K562 (cell line): Measurements from ENCODE around the gene AIG1. TPM values are rescaled to one million over a fixed set of nuclear protein-coding genes. Genes with fewer than 3 reads are reported as not detected.
A peak's percentile ranks its signal among the peaks of the same experiment; 100 is the strongest.

ENCODE experiments used
- BCOR ChIP-seq: fragments of 450-650 bp; IDR thresholded peaks from 2 replicates; pipeline ENCODE4 v1.6.1; 2016
- CBX5 ChIP-seq: IDR thresholded peaks from 2 replicates; pipeline ENCODE4 v1.6.1; 2014; ENCODE audit warnings: low read depth, borderline replicate concordance
- GABPA ChIP-seq: fragments of 200-800 bp; sonication (Bioruptor generic); conservative IDR thresholded peaks from 2 replicates; pipeline ENCODE4 v1.6.1; 2016; ENCODE audit warnings: low read depth, missing genetic modification characterization, missing compliant biosample characterization
- polyA plus RNA-seq, 8 experiments: library from polyadenylated mRNA; depleted of rRNA in 4 of 8; stranded (reverse) in 5 of 8; unstranded in 3 of 8; fragments of >200 nt; fragmentation: Nextera tagmentation in 2 of 8; fragmentation: Illumina TruSeq in 1 of 8; extraction: Ambion mirVana in 2 of 8; extraction: Trizol in 1 of 8; gene quantifications; 2 replicates each; pipeline versions ENCODE4 v1.2.1 to v1.2.3, GENCODE V29; 2011 to 2014; ENCODE audit warnings: inconsistent platforms in 1 of 8, missing spikeins in 1 of 8
- total RNA-seq, 7 experiments: library from RNA; depleted of rRNA in 6 of 7; stranded (reverse); fragments of >200 nt in 6 of 7; fragmentation: Illumina TruSeq in 2 of 7; extraction: Trizol in 2 of 7; gene quantifications; 2 replicates each; pipeline versions ENCODE4 v1.2.1 to v1.2.3, GENCODE V29; 2011 to 2021; ENCODE audit warnings: low replicate concordance in 1 of 7
- TF ChIP-seq, protein P1 (sequence below), 2 experiments: fragments of 450-650 bp; formaldehyde crosslinking in 1 of 2; IDR thresholded peaks; 2 replicates each; pipeline versions ENCODE4 v1.4.0 to v1.6.1; 2014 to 2020; ENCODE audit warnings: mild to moderate bottlenecking in 2 of 2, borderline replicate concordance in 1 of 2, low read depth in 1 of 2
- TF ChIP-seq, protein P2 (sequence below), 2 experiments: fragments of 450-650 bp; IDR thresholded peaks; 2 replicates each; pipeline ENCODE4 v1.6.1; 2018; ENCODE audit warnings: mild to moderate bottlenecking in 2 of 2, low read depth in 1 of 2; ENCODE audit not compliant: partially characterized antibody in 2 of 2
- TF ChIP-seq, protein P3 (sequence below): sonication (generic); formaldehyde crosslinking; IDR thresholded peaks from 2 replicates; pipeline ENCODE4 v1.8.1; 2023; ENCODE audit warnings: missing genetic modification reagents, mild to moderate bottlenecking, borderline replicate concordance

The AIG1 gene
- total and polyA plus RNA-seq, 9 of the 15 experiments (the other 6 are each of a cell fraction or from before 2014, with no cell fraction given): 74.8 to 333 (median 127) TPM

DNA sequence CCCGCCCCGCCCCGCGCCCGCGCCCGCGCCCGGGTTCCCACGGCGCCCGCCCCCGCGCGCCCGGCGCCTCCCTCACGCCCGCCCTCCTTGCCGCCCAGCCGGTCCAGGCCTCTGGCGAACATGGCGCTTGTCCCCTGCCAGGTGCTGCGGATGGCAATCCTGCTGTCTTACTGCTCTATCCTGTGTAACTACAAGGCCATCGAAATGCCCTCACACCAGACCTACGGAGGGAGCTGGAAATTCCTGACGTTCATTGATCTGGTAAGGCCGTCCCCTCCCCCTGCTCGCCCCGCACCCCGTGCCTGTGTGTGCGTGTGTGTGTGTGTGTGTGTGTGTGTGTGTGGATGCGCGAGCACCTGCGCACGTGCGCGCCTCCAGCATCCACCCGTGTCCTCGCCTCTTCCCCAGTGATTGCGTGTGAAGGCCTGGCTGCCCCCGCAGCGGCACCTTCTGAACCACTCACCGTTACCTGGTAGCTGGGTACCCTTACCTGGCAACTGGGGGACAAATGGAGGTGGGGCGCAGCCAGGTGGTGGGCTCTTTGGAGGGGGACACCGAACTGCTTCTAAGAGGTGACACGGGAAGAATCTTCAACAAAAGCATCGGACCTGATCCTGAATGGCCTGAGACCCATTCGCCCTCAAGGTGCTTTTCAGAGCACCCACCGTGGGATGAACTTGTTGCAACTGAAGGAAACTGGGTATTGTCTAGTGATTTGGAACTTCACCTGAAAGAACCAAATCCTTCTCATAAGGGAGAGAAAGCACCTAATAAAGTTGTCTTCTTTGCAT lies at the start of gene AIG1 (continued):
- TF ChIP-seq, protein P1, sequence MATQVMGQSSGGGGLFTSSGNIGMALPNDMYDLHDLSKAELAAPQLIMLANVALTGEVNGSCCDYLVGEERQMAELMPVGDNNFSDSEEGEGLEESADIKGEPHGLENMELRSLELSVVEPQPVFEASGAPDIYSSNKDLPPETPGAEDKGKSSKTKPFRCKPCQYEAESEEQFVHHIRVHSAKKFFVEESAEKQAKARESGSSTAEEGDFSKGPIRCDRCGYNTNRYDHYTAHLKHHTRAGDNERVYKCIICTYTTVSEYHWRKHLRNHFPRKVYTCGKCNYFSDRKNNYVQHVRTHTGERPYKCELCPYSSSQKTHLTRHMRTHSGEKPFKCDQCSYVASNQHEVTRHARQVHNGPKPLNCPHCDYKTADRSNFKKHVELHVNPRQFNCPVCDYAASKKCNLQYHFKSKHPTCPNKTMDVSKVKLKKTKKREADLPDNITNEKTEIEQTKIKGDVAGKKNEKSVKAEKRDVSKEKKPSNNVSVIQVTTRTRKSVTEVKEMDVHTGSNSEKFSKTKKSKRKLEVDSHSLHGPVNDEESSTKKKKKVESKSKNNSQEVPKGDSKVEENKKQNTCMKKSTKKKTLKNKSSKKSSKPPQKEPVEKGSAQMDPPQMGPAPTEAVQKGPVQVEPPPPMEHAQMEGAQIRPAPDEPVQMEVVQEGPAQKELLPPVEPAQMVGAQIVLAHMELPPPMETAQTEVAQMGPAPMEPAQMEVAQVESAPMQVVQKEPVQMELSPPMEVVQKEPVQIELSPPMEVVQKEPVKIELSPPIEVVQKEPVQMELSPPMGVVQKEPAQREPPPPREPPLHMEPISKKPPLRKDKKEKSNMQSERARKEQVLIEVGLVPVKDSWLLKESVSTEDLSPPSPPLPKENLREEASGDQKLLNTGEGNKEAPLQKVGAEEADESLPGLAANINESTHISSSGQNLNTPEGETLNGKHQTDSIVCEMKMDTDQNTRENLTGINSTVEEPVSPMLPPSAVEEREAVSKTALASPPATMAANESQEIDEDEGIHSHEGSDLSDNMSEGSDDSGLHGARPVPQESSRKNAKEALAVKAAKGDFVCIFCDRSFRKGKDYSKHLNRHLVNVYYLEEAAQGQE (IDR thresholded peaks at IDR 0.05; ENCODE audit: borderline replicate concordance): no peak
- TF ChIP-seq, protein P1 (CRISPR knock-in tag; IDR thresholded peaks at IDR 0.05; ENCODE audit: low read depth): no peak
- TF ChIP-seq BCOR (peak; percentile 51; the same call in 1 of the 2 replicates), CBX5 (no peak), GABPA (tag) (peak; percentile 9; the same call in 1 of the 2 replicates)
- TF ChIP-seq, protein P2, sequence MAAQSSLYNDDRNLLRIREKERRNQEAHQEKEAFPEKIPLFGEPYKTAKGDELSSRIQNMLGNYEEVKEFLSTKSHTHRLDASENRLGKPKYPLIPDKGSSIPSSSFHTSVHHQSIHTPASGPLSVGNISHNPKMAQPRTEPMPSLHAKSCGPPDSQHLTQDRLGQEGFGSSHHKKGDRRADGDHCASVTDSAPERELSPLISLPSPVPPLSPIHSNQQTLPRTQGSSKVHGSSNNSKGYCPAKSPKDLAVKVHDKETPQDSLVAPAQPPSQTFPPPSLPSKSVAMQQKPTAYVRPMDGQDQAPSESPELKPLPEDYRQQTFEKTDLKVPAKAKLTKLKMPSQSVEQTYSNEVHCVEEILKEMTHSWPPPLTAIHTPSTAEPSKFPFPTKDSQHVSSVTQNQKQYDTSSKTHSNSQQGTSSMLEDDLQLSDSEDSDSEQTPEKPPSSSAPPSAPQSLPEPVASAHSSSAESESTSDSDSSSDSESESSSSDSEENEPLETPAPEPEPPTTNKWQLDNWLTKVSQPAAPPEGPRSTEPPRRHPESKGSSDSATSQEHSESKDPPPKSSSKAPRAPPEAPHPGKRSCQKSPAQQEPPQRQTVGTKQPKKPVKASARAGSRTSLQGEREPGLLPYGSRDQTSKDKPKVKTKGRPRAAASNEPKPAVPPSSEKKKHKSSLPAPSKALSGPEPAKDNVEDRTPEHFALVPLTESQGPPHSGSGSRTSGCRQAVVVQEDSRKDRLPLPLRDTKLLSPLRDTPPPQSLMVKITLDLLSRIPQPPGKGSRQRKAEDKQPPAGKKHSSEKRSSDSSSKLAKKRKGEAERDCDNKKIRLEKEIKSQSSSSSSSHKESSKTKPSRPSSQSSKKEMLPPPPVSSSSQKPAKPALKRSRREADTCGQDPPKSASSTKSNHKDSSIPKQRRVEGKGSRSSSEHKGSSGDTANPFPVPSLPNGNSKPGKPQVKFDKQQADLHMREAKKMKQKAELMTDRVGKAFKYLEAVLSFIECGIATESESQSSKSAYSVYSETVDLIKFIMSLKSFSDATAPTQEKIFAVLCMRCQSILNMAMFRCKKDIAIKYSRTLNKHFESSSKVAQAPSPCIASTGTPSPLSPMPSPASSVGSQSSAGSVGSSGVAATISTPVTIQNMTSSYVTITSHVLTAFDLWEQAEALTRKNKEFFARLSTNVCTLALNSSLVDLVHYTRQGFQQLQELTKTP (IDR thresholded peaks at IDR 0.05; ENCODE audit: low read depth in 1 of 2, partially characterized antibody in 2 of 2): peak in 1 of 2 experiments; percentile 59
- TF ChIP-seq, protein P3, sequence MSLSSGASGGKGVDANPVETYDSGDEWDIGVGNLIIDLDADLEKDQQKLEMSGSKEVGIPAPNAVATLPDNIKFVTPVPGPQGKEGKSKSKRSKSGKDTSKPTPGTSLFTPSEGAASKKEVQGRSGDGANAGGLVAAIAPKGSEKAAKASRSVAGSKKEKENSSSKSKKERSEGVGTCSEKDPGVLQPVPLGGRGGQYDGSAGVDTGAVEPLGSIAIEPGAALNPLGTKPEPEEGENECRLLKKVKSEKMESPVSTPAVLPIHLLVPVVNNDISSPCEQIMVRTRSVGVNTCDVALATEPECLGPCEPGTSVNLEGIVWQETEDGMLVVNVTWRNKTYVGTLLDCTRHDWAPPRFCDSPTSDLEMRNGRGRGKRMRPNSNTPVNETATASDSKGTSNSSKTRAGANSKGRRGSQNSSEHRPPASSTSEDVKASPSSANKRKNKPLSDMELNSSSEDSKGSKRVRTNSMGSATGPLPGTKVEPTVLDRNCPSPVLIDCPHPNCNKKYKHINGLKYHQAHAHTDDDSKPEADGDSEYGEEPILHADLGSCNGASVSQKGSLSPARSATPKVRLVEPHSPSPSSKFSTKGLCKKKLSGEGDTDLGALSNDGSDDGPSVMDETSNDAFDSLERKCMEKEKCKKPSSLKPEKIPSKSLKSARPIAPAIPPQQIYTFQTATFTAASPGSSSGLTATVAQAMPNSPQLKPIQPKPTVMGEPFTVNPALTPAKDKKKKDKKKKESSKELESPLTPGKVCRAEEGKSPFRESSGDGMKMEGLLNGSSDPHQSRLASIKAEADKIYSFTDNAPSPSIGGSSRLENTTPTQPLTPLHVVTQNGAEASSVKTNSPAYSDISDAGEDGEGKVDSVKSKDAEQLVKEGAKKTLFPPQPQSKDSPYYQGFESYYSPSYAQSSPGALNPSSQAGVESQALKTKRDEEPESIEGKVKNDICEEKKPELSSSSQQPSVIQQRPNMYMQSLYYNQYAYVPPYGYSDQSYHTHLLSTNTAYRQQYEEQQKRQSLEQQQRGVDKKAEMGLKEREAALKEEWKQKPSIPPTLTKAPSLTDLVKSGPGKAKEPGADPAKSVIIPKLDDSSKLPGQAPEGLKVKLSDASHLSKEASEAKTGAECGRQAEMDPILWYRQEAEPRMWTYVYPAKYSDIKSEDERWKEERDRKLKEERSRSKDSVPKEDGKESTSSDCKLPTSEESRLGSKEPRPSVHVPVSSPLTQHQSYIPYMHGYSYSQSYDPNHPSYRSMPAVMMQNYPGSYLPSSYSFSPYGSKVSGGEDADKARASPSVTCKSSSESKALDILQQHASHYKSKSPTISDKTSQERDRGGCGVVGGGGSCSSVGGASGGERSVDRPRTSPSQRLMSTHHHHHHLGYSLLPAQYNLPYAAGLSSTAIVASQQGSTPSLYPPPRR (CRISPR knock-in tag): 0 out of 2 replicates have a peak, but pooled peaks have one; percentile 20
